ENCODE measurements around the gene QPCT.

The QPCT gene

GRCh38 chr2:37324786-37325624 is 19.4 kb upstream of the QPCT start, which contains the start of gene PRKD3:
PRKD3 (minus strand) TSS chr2:37324833; CDS start chr2:37316524, 8,309 bp downstream.
- peak; percentile 73 to 80 for ATAC-seq

- no peak for ATAC-seq
Observed at GRCh38 chr2:37325625-37326071, 18.8 kb upstream of the QPCT start.

GRCh38 chr2:37326285-37326684 is 18.1 kb upstream of the QPCT start:
- no peak for ATAC-seq

GRCh38 chr2:37326866-37327634 is 17.4 kb upstream of the QPCT start:
- ATAC-seq: no peak

GRCh38 chr2:37330681-37331080 is 13.7 kb upstream of the QPCT start:
- no peak for ATAC-seq

GRCh38 chr2:37332560-37332959 is 11.9 kb upstream of the QPCT start:
- no peak for ATAC-seq

GRCh38 chr2:37333256-37333655 is 11.2 kb upstream of the QPCT start:
- no peak for ATAC-seq

- ATAC-seq: no peak
Observed at GRCh38 chr2:37335604-37336003, 8.8 kb upstream of the QPCT start.

GRCh38 chr2:37337620-37338280 is 6.7 kb upstream of the QPCT start:
- ATAC-seq: no peak

GRCh38 chr2:37338933-37339332 is 5.5 kb upstream of the QPCT start:
- ATAC-seq: no peak

GRCh38 chr2:37340637-37341036 is 3.8 kb upstream of the QPCT start:
- no peak for ATAC-seq

- ATAC-seq: no peak
Observed at GRCh38 chr2:37342591-37343220, 1.7 kb upstream of the QPCT start.

GRCh38 chr2:37343537-37344434 is 644 bp upstream of the QPCT start:
- ATAC-seq: no peak

- no peak for ATAC-seq
Observed at GRCh38 chr2:37348155-37348554, 3.7 kb downstream of the QPCT start.

- ATAC-seq: no peak
Observed at GRCh38 chr2:37349231-37349860, 4.9 kb downstream of the QPCT start.

GRCh38 chr2:37350034-37350433 is 5.6 kb downstream of the QPCT start:
- no peak for ATAC-seq

- no peak for ATAC-seq
Observed at GRCh38 chr2:37354531-37354930, 10.1 kb downstream of the QPCT start.

- no peak for ATAC-seq
Observed at GRCh38 chr2:37355735-37356134, 11.3 kb downstream of the QPCT start.

GRCh38 chr2:37356299-37356698 is 11.9 kb downstream of the QPCT start:
- ATAC-seq: no peak

- no peak for ATAC-seq
Observed at GRCh38 chr2:37357069-37357468, 12.6 kb downstream of the QPCT start.

GRCh38 chr2:37357530-37357929 is 13.1 kb downstream of the QPCT start:
- ATAC-seq: no peak

Data from activated CD4-positive, CD25-positive, alpha-beta regulatory T cell treated with anti-CD3 and anti-CD28 coated beads, Interleukin-2, amount 50 U/mL, for 24 hours (primary cell).